Activated CD4-positive, alpha-beta T cell treated with anti-CD3 and anti-CD28 coated beads, Interleukin-2, amount 10 ng/mL, durations not matched to agents 7 days and 5 days (primary cell): Measurements from ENCODE around the gene SETBP1. TPM values are rescaled to one million over a fixed set of nuclear protein-coding genes. Genes with fewer than 3 reads are reported as not detected.

ENCODE experiments used
- CTCF ChIA-PET: fragments of 350-600 bp; sonication (Branson Sonifier 250); formaldehyde crosslinking; loops from one replicate; lab custom pipeline; 2021; ENCODE audit warnings: antibody characterized with exemption; lab: Charles Lee
- POLR2A ChIA-PET: fragments of 350-600 bp; sonication (Branson Sonifier 250); formaldehyde crosslinking; loops from one replicate; lab custom pipeline; 2021; ENCODE audit warnings: antibody characterized with exemption; lab: Charles Lee
- DNase-seq: peaks from one replicate; pipeline ENCODE4 v3.0.0-alpha.2; 2020
- H3K27ac Mint-ChIP-seq: one replicate; pipeline ENCODE4 v1.8.0; 2021; ENCODE audit warnings: mild to moderate bottlenecking, moderate library complexity, mixed read lengths
- H3K27me3 Mint-ChIP-seq: one replicate; pipeline ENCODE4 v1.8.0; 2021; ENCODE audit warnings: mixed read lengths
- H3K36me3 Mint-ChIP-seq: one replicate; pipeline ENCODE4 v1.8.0; 2021; ENCODE audit warnings: low read depth, mixed read lengths
- H3K4me1 Mint-ChIP-seq: one replicate; pipeline ENCODE4 v1.8.0; 2021; ENCODE audit warnings: mixed read lengths
- H3K4me3 Mint-ChIP-seq: one replicate; pipeline ENCODE4 v1.8.0; 2021; ENCODE audit warnings: mild to moderate bottlenecking, moderate library complexity, mixed read lengths
- H3K9me3 Mint-ChIP-seq: one replicate; pipeline ENCODE4 v1.8.0; 2021; ENCODE audit warnings: mixed read lengths
- total RNA-seq, 2 experiments: library from RNA; stranded (reverse); gene quantifications; one replicate each; pipeline ENCODE4 v1.2.3, GENCODE V29; 2021

SETBP1 gene
- total RNA-seq, 2 experiments from 2014 or later = 3.7 to 4.4 TPM

DNA sequence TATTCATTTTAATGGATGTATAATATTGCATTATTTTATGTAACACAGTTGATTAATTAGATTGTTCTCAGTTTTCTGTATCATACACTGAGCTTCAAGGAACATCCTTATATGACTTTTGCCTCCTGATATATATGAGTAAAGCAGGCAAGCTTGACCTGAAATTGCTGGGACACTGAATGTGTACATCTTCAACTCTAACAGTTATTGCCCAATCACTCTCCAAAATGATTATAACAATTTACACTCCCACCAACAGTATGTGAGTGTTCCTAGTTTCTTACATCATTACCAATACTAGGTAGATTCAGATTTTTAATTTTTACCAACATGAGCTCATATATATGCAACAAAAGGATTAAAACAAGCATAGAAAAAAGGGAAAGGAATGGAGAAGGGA, 379.4 kb downstream of the SETBP1 start:
- Mint-ChIP-seq H3K4me3 (no peak overlapping the region), H3K36me3 (no peaks in the 10 kb centered on the region), H3K27me3 (no peaks in the 10 kb centered on the region), H3K9me3 (no peaks in the 10 kb centered on the region), H3K4me1 (no peaks in the 10 kb centered on the region), H3K27ac (no peak overlapping the region)
- ChIA-PET POLR2A (no interaction called here), CTCF (interaction anchor here (0.6 kb wide), 1 partner anchor 70 kb away, joined by 3 read pairs; no protein-coding TSS in a partner anchor)
- DNase-seq = no peak

GRCh38 chr18:45061359-45061758, 380.7 kb downstream of the SETBP1 start:
- H3K9me3 Mint-ChIP-seq = no peaks in the 10 kb centered on the region
- peaks cover 3% of the 10 kb centered on the region for H3K4me1 Mint-ChIP-seq
- no peak for DNase-seq
- H3K27ac Mint-ChIP-seq = no peak overlapping the region
- H3K27me3 Mint-ChIP-seq = no peaks in the 10 kb centered on the region
- no peak overlapping the region for H3K4me3 Mint-ChIP-seq
- CTCF ChIA-PET = no interaction called here
- no peaks in the 10 kb centered on the region for H3K36me3 Mint-ChIP-seq
- POLR2A ChIA-PET = no interaction called here

DNA sequence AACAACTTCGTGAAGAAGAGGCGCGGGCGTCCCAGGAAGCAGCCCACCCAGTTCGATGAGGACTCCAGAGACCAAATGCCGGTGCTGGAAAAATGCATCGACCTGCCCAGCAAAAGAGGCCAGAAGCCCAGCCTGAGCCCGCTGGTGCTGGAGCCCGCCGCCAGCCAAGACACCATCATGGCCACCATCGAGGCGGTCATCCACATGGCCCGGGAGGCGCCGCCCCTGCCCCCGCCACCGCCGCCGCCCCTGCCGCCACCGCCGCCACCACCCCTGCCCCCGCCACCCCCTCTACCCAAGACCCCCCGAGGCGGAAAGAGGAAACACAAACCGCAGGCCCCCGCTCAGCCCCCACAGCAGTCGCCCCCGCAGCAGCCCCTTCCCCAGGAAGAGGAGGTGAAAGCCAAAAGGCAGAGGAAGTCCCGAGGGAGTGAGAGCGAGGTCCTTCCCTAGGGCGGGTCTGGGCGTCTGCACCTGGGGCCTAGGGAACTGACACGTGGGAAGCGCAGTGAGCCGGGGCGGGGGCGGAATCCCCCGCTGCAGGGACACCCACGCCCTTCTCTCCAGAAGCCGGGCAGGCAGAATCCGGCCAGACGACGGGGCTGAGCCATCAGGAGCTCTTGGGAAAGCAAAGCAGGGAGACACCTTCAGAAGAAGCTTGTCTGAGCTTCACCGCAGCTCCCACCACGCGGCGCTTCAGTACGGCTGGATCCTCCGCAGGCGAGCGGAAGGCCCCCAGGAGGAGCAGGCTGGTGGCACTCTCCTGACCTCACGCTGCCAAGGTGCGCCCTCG, 382.8 kb downstream of the SETBP1 start:
- CTCF ChIA-PET = no interaction called here
- Mint-ChIP-seq H3K4me1 (peaks cover 3% of the 10 kb centered on the region), H3K4me3 (no peak overlapping the region), H3K9me3 (no peaks in the 10 kb centered on the region), H3K27me3 (no peaks in the 10 kb centered on the region), H3K36me3 (no peaks in the 10 kb centered on the region), H3K27ac (no peak overlapping the region)
- no peak for DNase-seq
- POLR2A ChIA-PET = no interaction called here

GRCh38 chr18:45066210-45066609, 385.5 kb downstream of the SETBP1 start:
- no peak overlapping the region for H3K4me3 Mint-ChIP-seq
- H3K9me3 Mint-ChIP-seq = no peaks in the 10 kb centered on the region
- CTCF ChIA-PET = no interaction called here
- peaks cover 3% of the 10 kb centered on the region for H3K4me1 Mint-ChIP-seq
- H3K27ac Mint-ChIP-seq = no peak overlapping the region
- no peaks in the 10 kb centered on the region for H3K36me3 Mint-ChIP-seq
- no peaks in the 10 kb centered on the region for H3K27me3 Mint-ChIP-seq
- DNase-seq = no peak
- POLR2A ChIA-PET = no interaction called here

DNA sequence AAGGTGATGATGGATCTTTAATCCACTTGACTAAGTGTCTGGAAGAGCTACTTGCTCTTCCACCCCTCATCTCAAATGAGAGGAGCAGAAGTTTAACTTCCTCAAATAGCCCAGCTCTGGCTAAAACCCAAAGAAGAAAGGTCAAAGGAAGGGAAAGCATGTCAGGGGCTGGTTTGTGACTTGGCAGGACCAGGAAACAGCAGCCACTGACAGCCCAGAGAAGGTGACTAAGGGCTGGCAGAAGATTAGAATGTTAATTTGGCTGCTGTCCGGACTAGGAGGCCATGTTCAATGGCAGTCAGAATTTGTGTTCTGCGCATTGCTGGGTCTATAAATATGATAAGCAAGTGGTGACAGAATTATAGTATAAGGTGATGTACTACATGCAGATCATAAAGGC, 386.2 kb downstream of the SETBP1 start:
- Mint-ChIP-seq H3K36me3 (no peaks in the 10 kb centered on the region), H3K9me3 (no peaks in the 10 kb centered on the region), H3K4me3 (no peak overlapping the region), H3K4me1 (peaks cover 3% of the 10 kb centered on the region), H3K27me3 (peaks cover 2% of the 10 kb centered on the region), H3K27ac (no peak overlapping the region)
- ChIA-PET CTCF (no interaction called here), POLR2A (no interaction called here)
- DNase-seq = no peak

DNA sequence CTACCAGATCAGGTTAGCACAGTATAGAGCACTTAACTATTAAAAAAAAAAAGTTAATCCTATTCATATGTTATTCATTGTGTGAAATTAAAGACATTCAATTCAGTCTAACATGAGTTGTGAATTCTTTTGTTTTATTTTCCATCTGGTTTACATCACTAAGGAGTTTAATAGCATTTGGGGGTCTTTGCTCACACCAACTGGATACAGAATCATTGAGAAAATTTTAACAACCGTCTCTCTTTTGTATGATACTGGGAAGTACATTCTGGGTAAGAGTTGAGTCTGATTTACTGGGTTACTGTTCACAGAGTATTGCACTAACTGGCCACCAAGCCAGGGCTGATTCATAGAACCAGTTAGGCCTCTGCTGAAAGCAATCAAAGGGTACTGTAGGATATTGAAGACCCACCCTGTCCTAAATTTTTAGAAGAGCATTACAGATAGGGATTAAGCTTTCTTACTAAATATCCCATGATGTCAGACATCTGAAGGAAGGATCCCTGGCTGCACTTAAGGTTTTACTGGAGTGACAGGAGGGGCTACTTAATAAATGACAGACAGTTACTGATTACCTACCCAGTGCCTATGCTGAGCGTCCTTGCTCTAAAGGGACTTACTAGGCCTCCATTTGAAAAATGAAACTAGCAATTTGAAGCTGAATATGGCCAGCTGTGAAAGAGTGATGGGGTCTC, 387.9 kb downstream of the SETBP1 start:
- Mint-ChIP-seq H3K9me3 (no peaks in the 10 kb centered on the region), H3K27ac (no peak overlapping the region), H3K36me3 (no peaks in the 10 kb centered on the region), H3K4me3 (no peak overlapping the region), H3K4me1 (peaks cover 3% of the 10 kb centered on the region), H3K27me3 (peaks cover 2% of the 10 kb centered on the region)
- POLR2A ChIA-PET = no interaction called here
- CTCF ChIA-PET = no interaction called here
- no peak for DNase-seq

DNA sequence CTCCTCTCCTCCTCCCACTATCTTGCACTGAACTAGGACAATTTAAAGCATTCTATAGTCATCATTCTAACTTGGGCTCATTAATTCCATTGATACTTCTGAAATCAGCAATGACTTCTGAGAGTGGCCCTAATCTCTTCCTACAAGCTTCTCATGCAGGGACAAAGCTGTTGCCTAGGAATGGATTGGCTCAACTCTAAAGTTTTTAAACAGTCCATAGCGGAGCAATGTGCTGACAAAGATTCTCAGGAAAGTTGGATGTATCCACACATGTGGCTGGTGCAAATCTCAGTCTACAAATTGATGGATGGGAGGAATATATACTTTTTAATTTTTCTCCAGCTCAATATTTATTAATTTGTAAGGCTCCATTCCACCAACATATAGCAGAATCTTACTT, 388.9 kb downstream of the SETBP1 start:
- peaks cover 3% of the 10 kb centered on the region for H3K4me1 Mint-ChIP-seq
- H3K9me3 Mint-ChIP-seq = no peaks in the 10 kb centered on the region
- H3K27ac Mint-ChIP-seq = no peak overlapping the region
- no peak overlapping the region for H3K4me3 Mint-ChIP-seq
- no peak for DNase-seq
- peaks cover 2% of the 10 kb centered on the region for H3K27me3 Mint-ChIP-seq
- CTCF ChIA-PET = no interaction called here
- POLR2A ChIA-PET = no interaction called here
- H3K36me3 Mint-ChIP-seq = no peaks in the 10 kb centered on the region

- no peak overlapping the region for H3K4me3 Mint-ChIP-seq
- DNase-seq = no peak
- H3K36me3 Mint-ChIP-seq = no peaks in the 10 kb centered on the region
- ChIA-PET POLR2A (no interaction called here), CTCF (no interaction called here)
- no peak overlapping the region for H3K27ac Mint-ChIP-seq
- no peaks in the 10 kb centered on the region for H3K4me1 Mint-ChIP-seq
- H3K9me3 Mint-ChIP-seq = no peaks in the 10 kb centered on the region
- peaks cover 2% of the 10 kb centered on the region for H3K27me3 Mint-ChIP-seq
Observed at GRCh38 chr18:45071956-45072355, 391.3 kb downstream of the SETBP1 start.

GRCh38 chr18:45073556-45073955, 392.9 kb downstream of the SETBP1 start:
- ChIA-PET POLR2A (no interaction called here), CTCF (no interaction called here)
- H3K27me3 Mint-ChIP-seq = peaks cover 2% of the 10 kb centered on the region
- no peaks in the 10 kb centered on the region for H3K36me3 Mint-ChIP-seq
- H3K4me3 Mint-ChIP-seq = no peak overlapping the region
- H3K9me3 Mint-ChIP-seq = no peaks in the 10 kb centered on the region
- H3K4me1 Mint-ChIP-seq = no peaks in the 10 kb centered on the region
- DNase-seq = no peak
- H3K27ac Mint-ChIP-seq = no peak overlapping the region

DNA sequence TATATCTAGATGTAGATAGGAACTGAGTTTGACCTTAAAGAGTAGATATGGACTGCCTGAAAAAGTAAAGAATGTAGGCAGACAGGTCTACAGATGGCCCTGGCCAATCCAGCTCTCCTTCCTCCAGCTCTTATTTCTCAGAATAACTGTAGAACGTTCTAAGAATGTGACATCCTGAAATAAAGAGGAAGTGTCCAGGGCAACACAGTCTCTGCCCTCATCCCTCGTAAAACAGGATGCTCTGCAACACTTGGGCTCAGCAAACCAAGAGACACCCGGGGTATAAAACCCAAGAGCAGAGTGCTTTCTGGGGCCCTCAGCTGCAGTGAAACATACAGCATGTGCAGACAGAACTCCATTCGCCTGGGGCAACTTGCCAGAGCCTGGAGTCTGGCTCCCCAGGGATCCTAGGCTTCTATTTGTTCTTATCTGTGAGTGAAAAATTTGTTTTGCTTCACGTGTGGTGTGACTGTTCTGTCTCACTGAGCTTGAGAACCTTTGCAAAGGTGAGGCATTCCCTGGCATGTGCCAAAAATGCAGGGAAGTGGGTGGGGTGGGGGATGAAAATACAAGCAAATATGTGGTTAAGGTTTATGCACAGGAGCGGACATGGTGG, 401.0 kb downstream of the SETBP1 start:
- CTCF ChIA-PET = no interaction called here
- POLR2A ChIA-PET = no interaction called here
- H3K4me1 Mint-ChIP-seq = no peaks in the 10 kb centered on the region

DNA sequence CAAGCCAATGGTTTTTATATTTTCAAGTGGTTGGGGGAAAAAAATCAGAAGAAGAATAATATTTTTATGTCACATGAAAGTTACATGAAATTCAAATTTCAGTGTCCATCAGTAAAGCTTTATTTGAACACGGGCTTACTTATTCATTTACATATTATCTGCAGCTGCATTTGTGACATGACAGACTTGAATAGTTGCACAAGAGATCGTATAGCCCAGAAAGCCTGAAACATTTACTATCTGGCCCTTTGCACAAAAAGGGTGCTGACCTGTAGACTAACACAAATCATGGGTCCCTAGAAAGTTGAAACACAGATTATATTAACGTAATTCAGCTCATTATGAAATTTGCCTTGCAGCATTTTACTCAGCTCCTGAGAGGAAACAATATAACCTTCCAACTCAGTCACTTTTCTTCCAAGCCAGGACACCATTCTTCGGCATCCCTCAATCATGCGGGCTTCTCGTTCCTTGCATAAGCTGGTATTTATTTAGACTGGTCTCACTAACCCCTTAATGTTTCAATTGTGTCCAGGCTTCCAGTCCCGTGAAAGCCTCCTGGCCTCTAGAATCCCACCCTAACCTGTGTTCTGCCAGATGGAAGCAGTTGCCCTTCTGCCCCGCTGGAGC, 402.7 kb downstream of the SETBP1 start:
- H3K27me3 Mint-ChIP-seq = peaks cover 2% of the 10 kb centered on the region
- H3K27ac Mint-ChIP-seq = no peak overlapping the region
- no peaks in the 10 kb centered on the region for H3K36me3 Mint-ChIP-seq
- H3K9me3 Mint-ChIP-seq = no peaks in the 10 kb centered on the region
- DNase-seq = no peak
- ChIA-PET CTCF (no interaction called here), POLR2A (no interaction called here)
- H3K4me1 Mint-ChIP-seq = no peaks in the 10 kb centered on the region
- no peak overlapping the region for H3K4me3 Mint-ChIP-seq

More for the DNA sequence above, 401.0 kb downstream of the SETBP1 start:
- Mint-ChIP-seq H3K27me3 (peaks cover 2% of the 10 kb centered on the region), H3K4me3 (no peak overlapping the region), H3K27ac (no peak overlapping the region), H3K36me3 (no peaks in the 10 kb centered on the region), H3K9me3 (no peaks in the 10 kb centered on the region)
- no peak for DNase-seq

- DNase-seq = no peak
- ChIA-PET CTCF (no interaction called here), POLR2A (no interaction called here)
- Mint-ChIP-seq H3K4me3 (no peak overlapping the region), H3K4me1 (no peaks in the 10 kb centered on the region), H3K27ac (no peak overlapping the region), H3K9me3 (no peaks in the 10 kb centered on the region), H3K36me3 (no peaks in the 10 kb centered on the region), H3K27me3 (peaks cover 2% of the 10 kb centered on the region)
Observed at GRCh38 chr18:45084206-45084605, 403.5 kb downstream of the SETBP1 start.
